ENCODE measurements around the gene CDH26.

The CDH26 gene

DNA sequence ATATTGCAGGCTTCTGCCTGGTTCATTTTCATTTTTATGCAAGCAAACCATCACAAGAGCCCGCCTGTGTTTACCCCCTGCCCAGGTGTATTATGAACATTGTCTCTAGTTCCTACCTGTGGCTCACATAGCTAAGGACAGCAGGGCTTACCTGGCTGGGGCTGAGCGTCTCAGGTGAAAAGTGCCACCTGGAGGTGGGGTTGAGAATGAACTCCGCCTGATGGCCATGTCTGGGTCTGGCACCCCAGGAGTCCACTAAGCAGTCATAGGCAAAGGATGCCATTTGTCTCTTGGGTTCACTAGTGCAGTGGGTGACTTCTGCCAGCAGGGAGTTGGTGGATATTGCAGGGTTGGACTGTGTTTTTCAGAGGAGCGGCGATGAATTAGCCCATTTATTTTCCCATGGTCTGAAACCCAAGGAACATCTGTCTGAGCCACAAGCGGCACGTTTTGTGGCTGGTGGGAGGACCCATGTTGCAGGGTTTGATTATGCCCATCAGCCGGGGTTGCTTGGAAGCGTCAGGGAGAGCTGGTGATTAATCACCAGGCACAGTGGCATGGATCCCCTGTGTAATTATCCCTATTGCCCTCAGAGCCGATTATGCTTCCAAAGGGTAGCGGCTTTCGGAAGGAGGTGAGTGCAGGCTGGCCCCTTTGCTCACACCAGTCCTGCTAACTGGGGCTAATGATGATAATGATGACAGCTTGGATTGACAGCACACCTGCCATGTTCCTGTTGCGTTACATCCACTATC is 92.1 kb downstream of the CDH26 start:
- no peak for DNase-seq

- no peak for DNase-seq
Observed at GRCh38 chr20:60051911-60052310, 93.7 kb downstream of the CDH26 start.

- DNase-seq = no peak
Observed at GRCh38 chr20:60052322-60052721, 94.1 kb downstream of the CDH26 start.

- DNase-seq = no peak
Observed at GRCh38 chr20:60053125-60053817, 95.0 kb downstream of the CDH26 start.

DNA sequence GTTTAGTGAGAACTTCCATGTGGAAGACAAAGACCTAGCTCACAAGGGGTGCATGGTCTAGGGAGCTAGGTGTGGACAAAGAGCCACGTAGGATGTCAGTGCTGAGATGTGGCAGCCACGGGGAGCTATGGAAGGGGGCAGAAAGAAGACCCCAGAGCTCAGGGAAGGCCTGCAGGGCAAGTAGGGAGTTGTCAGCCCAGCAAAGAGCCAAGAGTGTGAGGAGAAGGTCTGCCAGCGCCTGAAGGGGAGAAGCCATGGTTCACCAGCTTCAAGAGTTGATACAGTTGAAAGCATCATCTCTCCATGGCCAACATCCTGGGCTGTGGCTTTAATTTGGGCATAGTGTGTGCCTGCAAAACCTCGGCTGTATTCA is 95.6 kb downstream of the CDH26 start:
- no peak for DNase-seq

- DNase-seq = no peak
Observed at GRCh38 chr20:60054716-60055634, 96.8 kb downstream of the CDH26 start.

- DNase-seq = no peak
Observed at GRCh38 chr20:60055740-60056139, 97.5 kb downstream of the CDH26 start.

- DNase-seq = no peak
Observed at GRCh38 chr20:60056407-60057122, 98.3 kb downstream of the CDH26 start.

DNA sequence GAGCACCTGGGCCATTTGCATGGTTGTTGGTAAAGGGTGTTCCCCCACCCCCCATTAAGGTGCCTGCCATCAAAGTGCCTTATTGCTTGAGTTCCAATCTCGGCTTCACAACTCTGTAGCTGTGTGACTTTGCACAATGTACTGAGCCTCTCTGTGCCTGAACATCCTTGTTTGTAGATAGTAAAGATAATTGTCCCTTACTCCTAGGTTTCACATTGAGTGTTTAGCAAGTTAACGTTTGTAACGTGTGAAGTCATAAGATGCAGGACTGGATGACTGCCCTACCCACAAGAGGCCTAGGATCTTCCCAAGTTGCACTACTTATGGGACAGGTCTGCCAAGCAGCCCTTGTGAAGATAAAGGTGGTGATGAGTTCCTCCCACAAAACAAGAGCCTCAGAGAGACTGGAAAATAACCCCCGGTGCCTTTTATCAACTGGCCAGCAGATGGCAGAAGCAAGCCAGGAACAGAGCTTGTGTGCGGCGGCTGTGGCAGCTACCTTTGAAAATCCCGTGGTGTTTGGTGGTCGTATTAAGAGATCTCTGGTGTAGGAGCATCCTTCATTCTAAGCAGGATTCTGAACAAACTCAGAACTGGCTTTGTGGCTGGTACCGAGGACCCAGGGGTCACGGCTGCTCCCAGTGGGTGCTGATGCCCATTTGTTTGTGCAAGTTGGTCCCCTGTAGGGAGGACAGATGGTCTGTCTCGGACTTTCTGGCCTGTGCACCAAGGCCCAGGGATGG is 99.1 kb downstream of the CDH26 start:
- no peak for DNase-seq

- DNase-seq = no peak
Observed at GRCh38 chr20:60057866-60058807, 99.9 kb downstream of the CDH26 start.

GRCh38 chr20:60058879-60059278 is 100.7 kb downstream of the CDH26 start:
- DNase-seq = no peak

GRCh38 chr20:60060006-60060557 is 101.9 kb downstream of the CDH26 start:
- no peak for DNase-seq

GRCh38 chr20:60060593-60060992 is 102.4 kb downstream of the CDH26 start:
- no peak for DNase-seq

- DNase-seq = no peak
Observed at GRCh38 chr20:60062431-60063047, 104.3 kb downstream of the CDH26 start.

GRCh38 chr20:60063048-60063451 is 104.8 kb downstream of the CDH26 start:
- DNase-seq = no peak

DNA sequence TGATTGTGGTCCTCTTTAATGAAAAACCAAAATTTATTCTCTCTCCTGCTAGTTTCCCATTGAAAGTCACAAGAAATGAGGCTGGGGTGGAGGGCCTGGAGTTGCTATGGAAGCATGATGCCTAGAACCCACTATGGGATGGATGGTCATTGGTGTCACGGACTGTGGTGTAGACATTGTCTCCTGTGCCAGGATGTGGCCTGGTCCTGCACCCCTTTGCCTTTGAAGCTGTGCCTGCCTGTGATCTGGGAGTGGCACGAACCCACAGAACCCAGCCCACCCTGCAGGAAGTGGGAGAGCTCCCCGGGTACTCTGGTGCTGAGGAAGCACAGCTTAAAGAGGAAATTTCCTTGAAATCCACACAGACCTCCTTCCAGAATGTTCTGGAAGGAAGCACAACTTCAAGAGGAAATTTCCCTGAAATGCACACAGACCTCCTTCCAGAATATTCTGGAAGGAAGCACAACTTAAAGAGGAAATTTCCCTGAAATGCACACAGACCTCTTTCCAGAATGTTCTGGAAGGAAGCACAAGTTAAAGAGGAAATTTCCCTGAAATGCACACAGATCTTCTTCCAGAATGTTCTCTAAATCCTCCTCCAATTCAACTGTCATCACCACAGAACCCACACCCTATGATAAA is 105.6 kb downstream of the CDH26 start:
- DNase-seq = no peak

Measured in NCI-H1048 (cell line).